Stimulated activated CD8-positive, alpha-beta memory T cell treated with anti-CD3 and anti-CD28 coated beads, Interleukin-7, amount 100 ng/mL, for 48 hours (primary cell): ENCODE data around the gene NEK10.

Experiments used
- DNase-seq, 2 donors: peaks; one replicate each; pipeline ENCODE4 v3.0.0-alpha.2; 2020; ENCODE audit warnings: low read depth in 1 of 2; ENCODE audit errors: extremely low read depth in 1 of 2

The NEK10 gene

DNA sequence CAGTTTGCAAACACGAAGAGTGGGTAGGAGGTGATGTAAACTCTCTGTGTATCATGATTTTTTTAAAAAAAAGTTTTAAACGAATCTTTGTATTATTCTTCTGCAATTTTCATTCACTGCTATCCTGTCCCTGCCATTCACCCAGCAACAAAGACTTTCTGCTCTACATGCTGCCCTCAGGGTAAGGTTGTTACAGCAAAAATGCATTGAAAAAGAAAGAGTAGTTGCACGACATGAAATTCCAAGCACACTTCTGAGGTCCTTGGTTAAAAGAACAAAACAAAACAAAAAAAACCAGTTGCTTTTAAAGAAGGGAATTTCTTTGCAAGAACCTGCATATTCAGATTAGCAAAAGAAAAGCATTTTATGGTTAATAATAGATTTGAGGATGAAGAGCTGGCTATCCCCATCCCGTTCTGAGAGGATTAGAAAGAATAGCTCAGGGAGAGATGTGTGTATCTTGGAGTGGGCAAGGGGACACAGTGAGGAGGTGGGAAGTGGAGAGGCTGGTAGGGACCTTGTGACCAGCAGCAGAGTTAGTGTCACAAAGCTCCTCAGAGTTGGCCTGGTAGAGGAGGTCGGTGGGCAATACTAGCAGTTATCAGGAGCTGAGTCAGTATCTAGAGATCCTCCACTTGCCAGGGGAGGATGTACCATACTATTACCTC is 290.8 kb downstream of the NEK10 start:
- DNase-seq, result no peak

- no peak for DNase-seq
Observed at GRCh38 chr3:27076815-27077630, 292.2 kb downstream of the NEK10 start.

GRCh38 chr3:27074914-27075313 is 294.3 kb downstream of the NEK10 start:
- DNase-seq, result no peak

DNA sequence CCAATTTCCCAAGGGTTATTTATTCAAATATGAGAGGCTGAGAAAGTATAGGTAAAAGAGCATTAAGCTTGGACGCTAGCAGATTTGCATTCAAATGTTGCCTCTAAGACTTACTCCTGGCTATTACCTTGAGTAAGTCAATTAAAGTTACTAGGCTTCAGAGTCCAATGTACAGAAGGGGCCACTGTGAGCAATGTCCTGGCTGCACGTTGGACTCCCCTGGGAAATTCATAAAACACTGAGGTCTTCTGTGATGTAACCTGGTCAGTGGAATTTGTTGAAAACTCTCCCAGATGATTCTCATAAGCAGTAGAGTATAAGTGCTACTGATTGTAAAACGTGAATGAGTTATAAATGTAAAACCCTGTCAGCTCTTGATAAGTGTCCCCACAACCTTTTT is 295.3 kb downstream of the NEK10 start:
- no peak for DNase-seq

DNA sequence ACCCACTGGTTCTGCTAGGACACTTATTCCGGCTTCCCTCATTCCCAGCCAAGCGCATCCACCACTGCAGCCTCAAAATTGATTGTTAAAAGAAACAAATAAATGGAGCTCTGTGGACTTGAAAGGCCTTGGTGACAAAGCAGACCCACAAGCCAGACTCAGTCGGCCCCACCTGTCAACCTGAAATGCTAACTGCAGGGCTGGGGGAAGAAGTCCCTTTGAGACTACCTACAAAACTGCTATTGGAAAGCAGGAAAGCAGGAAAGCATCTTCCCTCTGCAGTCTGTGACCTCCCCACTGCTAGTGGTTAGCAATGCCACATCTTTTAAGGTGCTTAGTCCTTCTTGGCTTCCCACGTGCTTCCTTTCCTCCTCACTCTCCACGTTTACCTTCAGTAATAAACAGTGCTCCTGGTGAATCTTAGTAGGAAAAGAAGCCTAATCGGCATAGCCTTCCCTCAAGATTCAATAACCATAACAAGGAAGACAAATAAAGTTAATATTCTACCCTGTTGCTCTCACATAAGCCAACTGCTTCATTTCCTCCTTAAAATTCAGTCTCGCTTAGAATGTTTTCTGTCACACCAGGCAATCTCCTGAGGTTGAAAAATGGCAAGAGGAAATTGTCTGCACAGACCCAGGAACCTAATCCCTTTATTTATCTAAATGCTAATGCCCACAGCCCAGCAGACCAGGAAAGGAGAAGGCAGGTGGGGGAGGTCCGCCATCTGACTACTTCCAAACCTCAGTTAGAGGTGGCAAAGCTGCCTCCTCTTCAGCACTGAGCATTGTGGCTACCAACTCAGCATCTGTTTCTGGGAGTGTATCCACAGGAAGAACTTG is 296.2 kb downstream of the NEK10 start:
- DNase-seq, result no peak

- no peak for DNase-seq
Observed at GRCh38 chr3:27060336-27060735, 308.8 kb downstream of the NEK10 start.
